Lower leg skin (tissue), 3 donors: ENCODE measurements around the gene BLOC1S4.

Experiments used
- CTCF ChIP-seq, 3 donors: fragments of 450-650 bp; IDR thresholded peaks; one replicate each; pipeline ENCODE4 v1.5.1; 2016; ENCODE audit warnings: antibody characterized with exemption in 3 of 3, mild to moderate bottlenecking in 3 of 3, moderate library complexity in 2 of 3
- POLR2A ChIP-seq, 2 donors: fragments of 450-650 bp; IDR thresholded peaks; one replicate each; pipeline ENCODE4 v1.6.1; 2016 to 2017; ENCODE audit warnings: antibody characterized with exemption in 2 of 2, mild to moderate bottlenecking in 1 of 2, moderate library complexity in 1 of 2

- no peak for TF ChIP-seq CTCF (IDR thresholded peaks at IDR 0.05)
- TF ChIP-seq POLR2A (IDR thresholded peaks at IDR 0.05), result no peak
Observed at GRCh38 chr4:6742989-6743388, 27.0 kb downstream of the BLOC1S4 start.
